ENCODE results near the gene KRABD2.
A peak's percentile ranks its signal among the peaks of the same experiment; 100 is the strongest.
"Not testable (repeated sequence)": the region's sequence is repeated elsewhere in the genome, so short reads cannot be mapped to it uniquely, and the experiment has no call there.

Gene KRABD2

GRCh38 chr17:8376271-8377067 is at the start of gene KRABD2:
TSS of gene KRABD2 (minus strand) at chr17:8376704.
- peak; percentile 74 to 81 (median 75) for DNase-seq

GRCh38 chr17:8421571-8421970 is 45.1 kb upstream of the KRABD2 start:
- DNase-seq = no peak

- no peak for DNase-seq
Observed at GRCh38 chr17:8420041-8420934, 43.8 kb upstream of the KRABD2 start.

- no peak for DNase-seq
Observed at GRCh38 chr17:8419305-8419704, 42.8 kb upstream of the KRABD2 start.

- DNase-seq = no peak
Observed at GRCh38 chr17:8418471-8418870, 42.0 kb upstream of the KRABD2 start.

GRCh38 chr17:8417806-8418205 is 41.3 kb upstream of the KRABD2 start:
- no peak for DNase-seq

- no peak for DNase-seq
Observed at GRCh38 chr17:8413938-8414337, 37.4 kb upstream of the KRABD2 start.

GRCh38 chr17:8413328-8413727 is 36.8 kb upstream of the KRABD2 start:
- no peak for DNase-seq

- no peak for DNase-seq
Observed at GRCh38 chr17:8412089-8412488, 35.6 kb upstream of the KRABD2 start.

- no peak for DNase-seq
Observed at GRCh38 chr17:8410883-8411238, 34.4 kb upstream of the KRABD2 start.

GRCh38 chr17:8409966-8410882 is 33.7 kb upstream of the KRABD2 start:
- peak; percentile 65 to 88 (median 83) for DNase-seq

GRCh38 chr17:8408371-8408770 is 31.9 kb upstream of the KRABD2 start:
- no peak for DNase-seq

- no peak for DNase-seq
Observed at GRCh38 chr17:8406174-8406573, 29.7 kb upstream of the KRABD2 start.

- DNase-seq = no peak
Observed at GRCh38 chr17:8405499-8406016, 29.1 kb upstream of the KRABD2 start.

- no peak for DNase-seq
Observed at GRCh38 chr17:8402921-8403536, 26.5 kb upstream of the KRABD2 start.

- no peak for DNase-seq
Observed at GRCh38 chr17:8401107-8401506, 24.6 kb upstream of the KRABD2 start.

- DNase-seq = no peak
Observed at GRCh38 chr17:8398980-8399379, 22.5 kb upstream of the KRABD2 start.

GRCh38 chr17:8397636-8398035 is 21.1 kb upstream of the KRABD2 start, which contains the start of gene RNF222:
TSS of gene RNF222 (minus strand) at chr17:8397827. CDS start at chr17:8393461, 4,366 bp downstream.
- DNase-seq = peak in 2 of 3 experiments; percentile 15 to 23

- DNase-seq = not testable (repeated sequence)
Observed at GRCh38 chr17:8394497-8394896, 18.0 kb upstream of the KRABD2 start.

GRCh38 chr17:8393470-8394231 is 17.1 kb upstream of the KRABD2 start:
- peak in 1 of 3 experiments; percentile 1 for DNase-seq
